Prostate gland (tissue), 2 donors: Measurements from ENCODE around the gene ACAT1. TPM values are rescaled to one million over a fixed set of nuclear protein-coding genes. Genes with fewer than 3 reads are reported as not detected.
"Not testable (repeated sequence)": the region's sequence is repeated elsewhere in the genome, so short reads cannot be mapped to it uniquely, and the experiment has no call there.

Experiments
- DNase-seq: peaks from one replicate; pipeline ENCODE4 v3.0.0-alpha.2; 2019; ENCODE audit warnings: low spot score
- H3K27ac ChIP-seq, 2 donors: fragments of 200-600 bp; sonication (generic); 2 replicates each; pipeline ENCODE4 v1.5.1; 2017 to 2019
- H3K27me3 ChIP-seq: fragments of 200-600 bp; sonication (generic); replicated peaks from 2 replicates; pipeline ENCODE4 v1.5.1; 2019; ENCODE audit not compliant: insufficient read depth
- H3K36me3 ChIP-seq, 2 donors: fragments of 200-600 bp; sonication (generic); 1 replicate in 1 of 2; 2 replicates in 1 of 2; pipeline versions ENCODE4 v1.5.1 to v1.8.1; 2017 to 2019
- H3K4me1 ChIP-seq: fragments of 200-600 bp; sonication (generic); replicated peaks from 2 replicates; pipeline ENCODE4 v1.5.1; 2019
- H3K4me3 ChIP-seq, 2 donors: fragments of 200-600 bp; sonication (generic); 2 replicates each; pipeline ENCODE4 v1.5.1; 2017 to 2019
- H3K9me3 ChIP-seq: fragments of 200-600 bp; sonication (generic); 2 replicates; pipeline ENCODE4 v1.5.1; 2017
- CTCF ChIP-seq, 4 experiments: fragments of 200-600 bp in 2 of 4; fragments of 450-650 bp in 2 of 4; sonication (generic) in 2 of 4; IDR thresholded peaks; 1 replicate in 3 of 4; 2 replicates in 1 of 4; pipeline ENCODE4 v1.5.1; 2016 to 2019; ENCODE audit warnings: antibody characterized with exemption in 4 of 4, mild to moderate bottlenecking in 2 of 4, moderate library complexity in 2 of 4
- POLR2A ChIP-seq: fragments of 450-650 bp; IDR thresholded peaks from one replicate; pipeline ENCODE4 v1.6.1; 2016; ENCODE audit warnings: antibody characterized with exemption, mild to moderate bottlenecking
- POLR2AphosphoS5 ChIP-seq: sonication (generic); formaldehyde crosslinking; IDR thresholded peaks from one replicate; pipeline ENCODE4 v1.6.1; 2017; ENCODE audit warnings: antibody characterized with exemption
- WGBS: methylation state at CpG from one replicate; pipeline ENCODE4 v1.1.5; 2018; 5-methylcytosine and 5-hydroxymethylcytosine counted together
- intact Hi-C: fragments of 100-400 bp; cut with DNase I; formaldehyde crosslinking; loops from one replicate; pipeline ENCODE4 v1.14.2; 2022
- total RNA-seq, 2 donors: library from RNA; depleted of rRNA; stranded (reverse); fragments of >200 nt; gene quantifications; one replicate each; pipeline ENCODE4 v1.1.0, GENCODE V29; 2016

The ACAT1 gene
- total RNA-seq, 2 donors from 2014 or later: 65.1 to 152 TPM

DNA sequence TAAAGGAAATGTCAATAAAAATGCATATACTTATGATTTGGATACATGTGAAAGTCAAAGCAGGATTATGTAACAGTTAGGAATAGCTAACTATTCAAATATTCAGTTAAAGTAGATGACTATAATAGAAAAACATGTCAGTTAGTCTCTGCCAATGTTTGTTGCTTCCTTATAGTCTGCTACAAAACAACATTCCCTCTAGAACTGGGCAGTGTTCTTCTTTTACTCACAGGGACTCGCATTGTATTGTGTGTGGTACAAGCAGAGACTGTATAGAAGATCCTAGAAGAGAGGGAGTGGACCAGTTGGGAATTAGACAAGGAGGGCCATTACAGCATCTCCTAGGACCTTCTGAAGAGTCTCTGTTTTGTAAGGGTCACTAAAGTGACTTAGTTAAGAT lies 10.6 kb downstream of the ACAT1 start:
- H3K4me1 ChIP-seq: no peaks in the 10 kb centered on the region
- H3K36me3 ChIP-seq: no peaks in the 10 kb centered on the region
- DNase-seq: no peak
- H3K27ac ChIP-seq: no peak overlapping the region
- intact Hi-C loops: no loop called here
- no peak overlapping the region for H3K4me3 ChIP-seq
- H3K9me3 ChIP-seq: no peaks in the 10 kb centered on the region
- no peaks in the 10 kb centered on the region for H3K27me3 ChIP-seq
- 85% methylated on average over 1 of the region's 1 CpG for WGBS
- TF ChIP-seq POLR2A: no peak
- TF ChIP-seq POLR2AphosphoS5: no peak
- no peak for TF ChIP-seq CTCF (IDR thresholded peaks at IDR 0.05)

DNA sequence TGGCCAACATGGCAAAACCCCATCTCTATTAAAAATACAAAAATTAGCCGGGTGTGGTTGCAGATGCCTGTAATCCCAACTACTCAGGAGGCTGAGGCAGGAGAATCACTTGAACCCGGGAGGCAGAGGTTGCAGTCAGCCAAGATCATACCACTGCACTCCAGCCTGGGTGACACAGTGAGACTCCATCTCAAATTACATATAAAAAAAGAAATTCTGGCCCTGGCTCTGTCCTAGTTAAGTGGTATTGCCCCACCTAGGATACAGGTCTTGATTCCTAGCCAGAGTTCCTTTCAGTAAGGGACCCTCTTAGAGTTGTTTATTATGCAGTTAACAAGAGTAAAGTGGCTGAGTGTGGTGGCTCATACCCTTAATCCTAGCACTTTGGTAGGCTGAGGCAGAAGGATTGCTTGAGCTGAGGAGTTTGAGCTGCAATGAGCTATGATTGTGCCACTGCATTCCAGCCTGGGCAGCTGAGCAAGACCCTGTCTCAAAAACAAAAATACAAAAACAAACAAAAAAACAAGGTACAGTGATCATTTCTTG lies 11.7 kb downstream of the ACAT1 start:
- intact Hi-C loops, H3K4me1 ChIP-seq, DNase-seq, H3K27ac ChIP-seq, H3K36me3 ChIP-seq, H3K9me3 ChIP-seq, H3K27me3 ChIP-seq, H3K4me3 ChIP-seq: not testable (repeated sequence)
- WGBS: 85% methylated on average over 2 of the region's 2 CpGs

DNA sequence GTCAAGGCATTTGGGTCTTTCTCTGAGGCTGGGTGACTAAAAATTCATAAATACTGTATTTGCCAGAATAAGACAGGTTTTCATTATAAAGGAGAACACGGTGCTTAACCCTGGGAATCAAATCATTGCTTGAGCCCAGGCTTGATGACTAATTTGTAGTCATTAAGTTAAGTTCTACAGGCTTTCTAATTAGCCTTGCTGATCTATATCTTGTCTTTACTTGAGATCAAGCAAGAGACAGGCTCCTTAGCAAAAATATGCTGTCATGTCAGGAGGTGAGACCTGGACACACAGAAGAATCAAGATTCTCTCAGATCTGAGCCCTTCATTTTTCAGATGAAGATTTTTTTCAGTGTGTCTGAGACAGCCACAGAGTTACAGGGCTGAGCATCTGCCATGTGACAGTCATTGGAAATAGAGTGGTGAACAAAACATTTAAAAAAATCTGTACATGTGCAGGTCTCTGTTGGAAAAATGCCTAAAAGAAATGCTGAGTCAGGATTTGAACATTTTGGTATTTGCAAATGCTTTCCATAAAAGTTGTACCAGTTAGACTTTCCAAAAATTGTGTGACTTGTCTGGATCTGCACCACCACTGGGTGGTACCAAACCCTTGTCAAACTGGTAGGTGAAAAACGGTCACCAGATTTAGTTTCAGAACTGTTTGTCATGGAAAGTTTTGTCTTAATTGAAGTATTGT lies 14.6 kb downstream of the ACAT1 start:
- Histone ChIP-seq H3K27ac (no peak overlapping the region), H3K27me3 (no peaks in the 10 kb centered on the region), H3K36me3 (peaks cover 0 to 5% of the 10 kb centered on the region in 2 donors), H3K4me1 (no peaks in the 10 kb centered on the region), H3K9me3 (no peaks in the 10 kb centered on the region), H3K4me3 (no peak overlapping the region)
- no peak for DNase-seq
- 59% methylated on average over 2 of the region's 2 CpGs for WGBS
- intact Hi-C loops: no loop called here
- TF ChIP-seq CTCF (IDR thresholded peaks at IDR 0.05): peak in 2 of 4 experiments; percentile 20 to 21
- TF ChIP-seq POLR2AphosphoS5: no peak

DNA sequence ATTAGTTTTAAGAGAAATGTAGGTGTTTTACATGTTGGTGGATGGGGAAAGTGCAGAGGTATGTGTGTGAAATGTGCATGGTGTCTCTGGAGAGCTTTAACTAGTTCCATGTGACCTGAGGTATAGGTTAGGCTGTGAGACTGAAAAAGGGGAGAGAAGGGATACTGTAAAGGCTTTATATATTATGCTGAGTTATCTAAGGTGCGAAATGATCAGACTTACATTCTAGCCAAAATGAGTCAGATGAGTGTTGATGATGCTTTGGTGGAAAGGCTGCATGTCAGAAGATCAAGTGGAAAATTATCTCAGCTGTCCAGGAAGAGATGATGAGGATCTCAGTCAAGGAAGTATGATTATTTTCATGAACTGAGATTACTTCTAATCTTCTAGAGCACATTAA lies 15.8 kb downstream of the ACAT1 start:
- Histone ChIP-seq H3K27me3 (no peaks in the 10 kb centered on the region), H3K36me3 (peaks cover 0 to 5% of the 10 kb centered on the region in 2 donors), H3K4me3 (no peak overlapping the region), H3K9me3 (no peaks in the 10 kb centered on the region), H3K4me1 (no peaks in the 10 kb centered on the region), H3K27ac (no peak overlapping the region)
- no peak for TF ChIP-seq POLR2AphosphoS5
- no peak for TF ChIP-seq POLR2A
- no peak for TF ChIP-seq CTCF (IDR thresholded peaks at IDR 0.05)
- WGBS: 97% methylated on average over 1 of the region's 1 CpG
- intact Hi-C loops: no loop called here
- DNase-seq: no peak

DNA sequence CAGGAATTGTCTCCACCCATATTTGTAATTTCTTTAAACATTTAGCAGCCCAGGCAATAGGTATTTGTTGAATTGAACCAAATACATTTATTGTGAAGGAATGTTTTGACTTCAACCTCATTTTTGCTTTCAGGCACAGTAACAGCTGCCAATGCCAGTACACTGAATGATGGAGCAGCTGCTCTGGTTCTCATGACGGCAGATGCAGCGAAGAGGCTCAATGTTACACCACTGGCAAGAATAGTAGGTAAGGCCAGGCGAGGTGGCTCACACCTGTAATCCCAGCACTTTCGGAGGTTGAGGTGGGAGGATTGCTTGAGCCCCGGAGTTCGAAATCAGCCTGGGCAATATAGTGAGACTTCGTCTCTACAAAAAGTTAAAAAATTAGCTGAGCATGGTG lies 20.9 kb downstream of the ACAT1 start:
- DNase-seq: no peak
- 90% methylated on average over 7 of the region's 7 CpGs for WGBS
- no peak overlapping the region for H3K27ac ChIP-seq
- no peaks in the 10 kb centered on the region for H3K4me1 ChIP-seq
- H3K4me3 ChIP-seq: no peak overlapping the region
- TF ChIP-seq POLR2A (no peak), CTCF (IDR thresholded peaks at IDR 0.05) (no peak), POLR2AphosphoS5 (no peak)
- H3K27me3 ChIP-seq: no peaks in the 10 kb centered on the region
- H3K36me3 ChIP-seq: peaks cover 0 to 5% of the 10 kb centered on the region in 2 donors
- no peaks in the 10 kb centered on the region for H3K9me3 ChIP-seq
- intact Hi-C loops: no loop called here
